Left ventricle myocardium inferior (tissue), 1 donor: ENCODE results near the gene GPR27. TPM values are rescaled to one million over a fixed set of nuclear protein-coding genes. Genes with fewer than 3 reads are reported as not detected.

ENCODE experiments used
- DNase-seq: peaks from one replicate; pipeline ENCODE4 v3.0.0-alpha.2; 2020
- H3K27ac ChIP-seq: fragments of 200-600 bp; replicated peaks from 2 replicates; pipeline ENCODE4 v1.8.0; 2021
- H3K27me3 ChIP-seq: fragments of 200-600 bp; 2 replicates; pipeline ENCODE4 v1.8.0; 2021; ENCODE audit warnings: low read depth
- H3K36me3 ChIP-seq: fragments of 200-600 bp; 2 replicates; pipeline ENCODE4 v1.8.0; 2021
- H3K4me1 ChIP-seq: fragments of 200-600 bp; 2 replicates; pipeline ENCODE4 v1.8.0; 2021
- H3K4me3 ChIP-seq: fragments of 200-600 bp; 2 replicates; pipeline ENCODE4 v1.8.0; 2021; ENCODE audit warnings: mild to moderate bottlenecking, moderate library complexity
- H3K9me3 ChIP-seq: fragments of 200-600 bp; replicated peaks from 2 replicates; pipeline ENCODE4 v1.8.0; 2021
- intact Hi-C: fragments of 100-400 bp; cut with micrococcal nuclease; formaldehyde crosslinking; loops from one replicate; pipeline ENCODE4 v1.11.0; 2022
- total RNA-seq: library from RNA; stranded (reverse); fragmentation: NEBNext Ultra II Directional; extraction: Animal tissue kit (Norgen Biotek cat#: 25700); gene quantifications from one replicate; pipeline ENCODE4 v1.2.1, GENCODE V29; 2021
- TF ChIP-seq, protein P1 (sequence below): fragments of 200-600 bp; IDR thresholded peaks from 2 replicates; pipeline ENCODE4 v1.8.0; 2021; ENCODE audit warnings: antibody characterized with exemption, mild to moderate bottlenecking, borderline replicate concordance
- donor health status: DM: no; HTN: yes; CAD: no; lungs with severe emphysema.

GPR27 gene
- total RNA-seq, 1 donor from 2014 or later, result 7.3 TPM

DNA sequence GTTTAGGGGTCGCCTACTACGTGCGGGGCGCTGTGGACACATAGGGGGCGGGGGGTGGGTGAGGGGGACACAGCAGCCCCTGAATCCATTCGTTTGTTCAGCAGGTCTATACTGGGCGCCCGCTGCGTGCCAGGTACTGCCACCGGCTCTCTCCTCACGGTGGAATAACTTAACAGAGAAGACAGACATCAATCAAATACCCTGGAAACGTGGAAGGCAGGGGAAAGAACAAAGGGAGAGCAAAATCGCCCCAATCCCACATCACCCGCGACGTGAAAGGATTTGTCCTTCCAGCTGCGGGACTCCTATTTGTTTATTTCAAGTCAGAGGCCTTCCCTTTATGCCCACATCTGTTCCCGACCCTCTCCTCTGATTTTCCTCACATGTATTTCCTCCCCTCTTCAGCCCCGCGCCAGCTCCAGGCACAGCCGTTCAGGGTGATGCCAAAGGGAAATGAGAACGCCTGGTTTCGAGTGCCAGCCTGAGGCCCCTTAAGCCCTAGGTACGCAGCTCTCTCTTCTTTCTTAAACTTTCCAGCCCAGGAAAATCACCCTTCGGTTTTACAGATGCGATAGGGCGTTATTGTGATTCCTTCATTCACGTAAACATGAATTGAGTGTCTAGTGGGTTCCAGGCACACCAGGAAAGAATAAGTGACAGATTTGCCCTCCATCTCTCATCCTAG, 32.0 kb downstream of the GPR27 start:
- H3K4me1 ChIP-seq, result peaks cover 16% of the 10 kb centered on the region
- intact Hi-C loops, result no loop called here
- DNase-seq, result no peak
- no peak overlapping the region for H3K27ac ChIP-seq
- peak overlapping the region; percentile 58 for H3K4me3 ChIP-seq
- no peaks in the 10 kb centered on the region for H3K36me3 ChIP-seq
- peaks cover 93% of the 10 kb centered on the region for H3K27me3 ChIP-seq
- H3K9me3 ChIP-seq, result no peaks in the 10 kb centered on the region
- TF ChIP-seq, protein P1, sequence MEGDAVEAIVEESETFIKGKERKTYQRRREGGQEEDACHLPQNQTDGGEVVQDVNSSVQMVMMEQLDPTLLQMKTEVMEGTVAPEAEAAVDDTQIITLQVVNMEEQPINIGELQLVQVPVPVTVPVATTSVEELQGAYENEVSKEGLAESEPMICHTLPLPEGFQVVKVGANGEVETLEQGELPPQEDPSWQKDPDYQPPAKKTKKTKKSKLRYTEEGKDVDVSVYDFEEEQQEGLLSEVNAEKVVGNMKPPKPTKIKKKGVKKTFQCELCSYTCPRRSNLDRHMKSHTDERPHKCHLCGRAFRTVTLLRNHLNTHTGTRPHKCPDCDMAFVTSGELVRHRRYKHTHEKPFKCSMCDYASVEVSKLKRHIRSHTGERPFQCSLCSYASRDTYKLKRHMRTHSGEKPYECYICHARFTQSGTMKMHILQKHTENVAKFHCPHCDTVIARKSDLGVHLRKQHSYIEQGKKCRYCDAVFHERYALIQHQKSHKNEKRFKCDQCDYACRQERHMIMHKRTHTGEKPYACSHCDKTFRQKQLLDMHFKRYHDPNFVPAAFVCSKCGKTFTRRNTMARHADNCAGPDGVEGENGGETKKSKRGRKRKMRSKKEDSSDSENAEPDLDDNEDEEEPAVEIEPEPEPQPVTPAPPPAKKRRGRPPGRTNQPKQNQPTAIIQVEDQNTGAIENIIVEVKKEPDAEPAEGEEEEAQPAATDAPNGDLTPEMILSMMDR, result no peak

DNA sequence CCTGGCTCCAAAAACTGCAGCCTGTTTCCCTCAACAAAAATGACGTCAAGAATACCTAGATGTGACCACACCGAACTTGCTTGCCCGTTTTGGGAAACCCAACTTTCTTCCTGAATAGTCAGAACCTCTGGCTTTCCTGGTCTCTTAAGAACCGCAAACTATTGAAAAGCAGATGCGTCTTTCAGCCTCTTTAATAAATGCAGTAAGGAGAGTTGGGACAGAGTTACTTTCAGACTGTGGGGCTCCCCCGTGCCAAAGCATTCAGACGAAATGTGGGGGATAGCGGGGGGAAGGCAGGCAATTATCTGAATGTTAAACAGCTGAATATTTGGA, 32.5 kb downstream of the GPR27 start:
- intact Hi-C loops, result no loop called here
- Histone ChIP-seq H3K27me3 (peaks cover 93% of the 10 kb centered on the region), H3K4me3 (no peak overlapping the region), H3K27ac (no peak overlapping the region), H3K4me1 (peaks cover 16% of the 10 kb centered on the region), H3K36me3 (no peaks in the 10 kb centered on the region), H3K9me3 (no peaks in the 10 kb centered on the region)
- TF ChIP-seq, protein P1, result no peak
- DNase-seq, result no peak

DNA sequence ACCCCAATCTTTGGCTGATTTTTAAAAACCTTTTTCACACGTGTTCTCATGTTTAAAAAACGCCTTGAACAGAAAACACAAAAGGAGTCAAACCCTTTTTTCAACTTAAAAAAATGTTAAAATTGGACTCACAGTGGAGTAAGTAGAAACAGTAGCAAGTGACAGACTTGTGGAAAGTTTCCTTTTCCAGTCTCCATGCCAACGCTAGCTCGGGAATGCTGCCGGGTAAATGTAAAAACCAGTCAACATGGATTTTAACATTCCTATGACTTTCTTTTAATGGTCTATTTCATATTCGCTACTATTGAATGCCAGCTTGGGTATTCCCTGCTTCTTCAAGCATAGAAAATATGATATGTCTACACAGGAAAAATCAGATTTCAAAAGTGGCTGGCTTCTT, 32.9 kb downstream of the GPR27 start:
- Histone ChIP-seq H3K9me3 (no peaks in the 10 kb centered on the region), H3K4me3 (no peak overlapping the region), H3K36me3 (no peaks in the 10 kb centered on the region), H3K27ac (no peak overlapping the region), H3K4me1 (peaks cover 16% of the 10 kb centered on the region), H3K27me3 (peaks cover 92% of the 10 kb centered on the region)
- TF ChIP-seq, protein P1, result no peak
- intact Hi-C loops, result no loop called here
- DNase-seq, result no peak

DNA sequence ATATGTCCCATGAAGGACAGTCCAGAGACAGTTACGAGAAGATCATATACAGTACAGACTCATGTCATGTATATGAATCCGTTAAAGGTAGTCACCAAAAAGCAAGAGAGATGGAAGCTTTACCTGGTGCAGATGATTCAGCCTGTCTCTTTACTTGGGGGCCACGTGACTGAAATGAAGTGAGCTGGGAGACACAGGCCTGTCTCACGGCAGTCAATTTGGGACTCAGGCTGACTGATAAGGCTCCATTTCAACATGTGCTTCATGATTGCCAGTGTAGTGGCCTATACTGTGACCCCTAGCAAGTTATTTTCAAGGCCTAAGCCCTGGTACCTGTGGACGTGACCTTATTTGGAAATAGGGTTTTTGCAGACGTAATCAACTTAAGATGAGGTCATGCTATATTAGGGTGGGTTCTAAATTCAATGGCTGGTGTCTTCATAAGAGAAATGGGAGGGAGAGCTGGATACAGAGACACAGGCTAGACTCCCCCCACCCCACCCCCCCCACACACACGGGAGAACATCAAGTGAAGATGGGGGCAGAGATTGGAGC, 34.3 kb downstream of the GPR27 start:
- intact Hi-C loops, result no loop called here
- peaks cover 79% of the 10 kb centered on the region for H3K27me3 ChIP-seq
- H3K27ac ChIP-seq, result no peak overlapping the region
- TF ChIP-seq, protein P1, result no peak
- no peak overlapping the region for H3K4me3 ChIP-seq
- no peaks in the 10 kb centered on the region for H3K9me3 ChIP-seq
- H3K4me1 ChIP-seq, result peaks cover 16% of the 10 kb centered on the region
- H3K36me3 ChIP-seq, result no peaks in the 10 kb centered on the region
- no peak for DNase-seq

DNA sequence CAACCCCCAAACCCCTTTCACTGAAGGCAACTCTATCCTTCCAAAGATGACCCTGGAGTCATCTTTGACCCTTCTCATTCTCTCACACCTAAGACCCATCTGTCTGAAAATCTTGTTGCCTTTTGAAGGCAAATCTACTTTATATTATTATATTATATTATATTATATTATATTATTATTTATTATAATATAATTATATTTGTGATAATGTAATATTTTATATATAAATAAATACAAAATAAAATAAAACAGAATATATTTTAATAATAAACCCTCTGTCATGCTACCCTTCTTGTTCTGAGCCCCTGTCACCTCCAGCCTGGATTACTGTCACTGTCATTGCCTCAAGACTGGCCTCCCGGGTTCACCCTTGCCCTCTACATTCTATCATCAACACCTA, 36.3 kb downstream of the GPR27 start:
- TF ChIP-seq, protein P1, result no peak
- intact Hi-C loops, result no loop called here
- peaks cover 72% of the 10 kb centered on the region for H3K27me3 ChIP-seq
- H3K36me3 ChIP-seq, result no peaks in the 10 kb centered on the region
- H3K27ac ChIP-seq, result no peak overlapping the region
- no peak overlapping the region for H3K4me3 ChIP-seq
- no peaks in the 10 kb centered on the region for H3K9me3 ChIP-seq
- peaks cover 6% of the 10 kb centered on the region for H3K4me1 ChIP-seq
- DNase-seq, result no peak
